GM21381 (cell line): ENCODE measurements around the gene APH1B.

Experiments used
- ATAC-seq: cut with Tn5 transposase; IDR thresholded peaks from one replicate; pipeline ENCODE4 v1.9.1; 2021; ENCODE audit warnings: mild to moderate bottlenecking, moderate library complexity; ENCODE audit not compliant: unreplicated experiment

The APH1B gene

DNA sequence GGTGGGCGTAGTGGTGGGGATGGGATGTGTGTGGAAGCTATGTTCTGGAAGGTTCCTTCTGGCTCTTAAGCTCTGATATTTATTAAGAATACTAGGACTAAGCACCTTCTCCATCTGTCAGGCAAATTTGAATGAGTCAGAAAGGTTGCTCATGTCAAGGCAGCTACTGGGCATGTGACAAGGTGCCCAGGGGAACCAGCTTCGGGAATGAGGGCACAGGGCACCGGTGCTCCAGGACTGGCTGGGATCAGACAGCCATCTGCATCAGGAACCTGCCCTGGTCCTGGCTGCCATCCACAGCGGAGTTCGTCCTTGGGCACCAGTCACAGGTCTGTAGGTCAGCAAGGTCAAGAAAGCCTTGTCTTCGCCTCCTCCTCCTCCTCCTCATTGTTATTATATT lies 71.8 kb downstream of the APH1B start:
- ATAC-seq = no peak

DNA sequence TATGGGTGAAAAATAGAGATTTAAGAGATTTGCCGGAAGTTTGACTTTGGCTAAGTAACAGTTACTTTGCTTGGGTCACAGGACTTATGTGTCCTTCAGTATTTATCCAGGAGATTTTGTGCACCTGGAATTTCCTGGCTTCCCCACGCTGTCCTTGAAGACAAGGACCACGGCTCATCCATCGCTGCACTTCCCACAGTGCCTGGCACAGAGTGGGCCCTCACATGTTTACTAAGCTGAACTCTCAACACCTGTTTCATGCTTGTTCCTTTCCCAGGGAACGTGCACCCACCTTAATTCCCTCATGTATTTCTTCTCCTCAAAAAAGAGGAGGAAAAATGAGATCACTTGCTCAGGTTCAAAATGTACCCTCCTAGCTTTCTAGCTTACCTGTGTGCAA lies 72.2 kb downstream of the APH1B start:
- ATAC-seq = no peak

GRCh38 chr15:63350178-63350621 lies 72.8 kb downstream of the APH1B start:
- ATAC-seq = no peak

DNA sequence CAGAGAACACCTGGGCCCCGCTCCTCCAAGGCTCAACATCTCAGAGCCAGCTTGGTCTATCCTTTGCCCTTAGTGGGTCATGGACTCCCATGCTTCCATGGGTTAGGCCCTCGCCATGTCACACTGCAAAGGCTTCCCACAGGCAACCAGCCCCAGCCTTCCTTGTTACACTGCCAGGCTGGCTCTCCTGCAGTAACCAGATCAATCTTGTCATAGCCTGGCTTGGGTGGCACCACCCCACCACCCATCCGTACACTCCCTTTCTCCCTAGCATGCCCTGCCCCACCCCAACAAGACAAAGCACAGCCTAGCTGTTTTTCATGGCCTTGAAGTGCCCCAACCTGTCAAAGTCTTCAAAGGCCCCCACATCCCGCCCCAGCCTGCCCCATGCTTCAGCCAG lies 73.8 kb downstream of the APH1B start:
- no peak for ATAC-seq

DNA sequence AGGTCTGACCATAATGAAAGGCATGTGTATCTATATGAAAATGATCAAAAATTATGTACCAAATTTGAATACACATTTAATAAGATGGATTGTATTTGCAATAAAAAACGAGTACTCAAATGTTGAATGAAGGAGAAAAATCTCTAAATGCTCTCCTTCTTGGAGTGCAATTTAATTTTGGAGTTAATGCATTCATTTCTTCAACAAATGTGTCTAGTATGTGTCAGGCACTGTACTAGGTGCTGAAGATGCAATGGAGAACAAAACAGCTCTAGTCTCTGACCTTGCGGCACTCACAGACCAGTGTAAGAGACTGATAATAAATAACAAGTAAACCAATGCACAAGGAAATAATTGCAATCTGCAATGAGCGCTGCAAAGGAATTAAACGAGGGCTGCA lies 75.4 kb downstream of the APH1B start:
- ATAC-seq = no peak

DNA sequence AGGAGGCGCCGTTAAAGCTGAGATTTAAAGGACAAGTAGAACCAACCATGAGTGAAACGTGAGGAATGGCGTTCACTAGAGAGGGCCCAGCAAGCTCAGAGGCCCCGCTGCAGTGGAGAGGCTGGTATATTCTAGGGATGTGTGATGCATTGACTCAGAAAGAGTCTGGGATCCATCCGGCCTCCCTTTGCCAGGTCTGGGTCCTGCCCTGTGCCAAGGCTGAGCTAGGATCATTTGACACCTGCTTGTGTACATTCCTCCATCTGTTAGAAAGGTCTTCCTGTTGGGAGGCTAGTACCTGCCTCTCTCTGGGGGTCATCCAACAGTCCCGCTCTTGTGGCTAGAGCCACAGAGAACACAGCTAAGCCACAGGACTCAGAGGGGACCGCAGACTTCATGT lies 75.9 kb downstream of the APH1B start:
- ATAC-seq = no peak

GRCh38 chr15:63353887-63354286 lies 76.5 kb downstream of the APH1B start:
- no peak for ATAC-seq

GRCh38 chr15:63354821-63355650 lies 77.6 kb downstream of the APH1B start:
- no peak for ATAC-seq

GRCh38 chr15:63357061-63357460 lies 79.7 kb downstream of the APH1B start:
- ATAC-seq = no peak

GRCh38 chr15:63357731-63358130 lies 80.3 kb downstream of the APH1B start:
- ATAC-seq = no peak

DNA sequence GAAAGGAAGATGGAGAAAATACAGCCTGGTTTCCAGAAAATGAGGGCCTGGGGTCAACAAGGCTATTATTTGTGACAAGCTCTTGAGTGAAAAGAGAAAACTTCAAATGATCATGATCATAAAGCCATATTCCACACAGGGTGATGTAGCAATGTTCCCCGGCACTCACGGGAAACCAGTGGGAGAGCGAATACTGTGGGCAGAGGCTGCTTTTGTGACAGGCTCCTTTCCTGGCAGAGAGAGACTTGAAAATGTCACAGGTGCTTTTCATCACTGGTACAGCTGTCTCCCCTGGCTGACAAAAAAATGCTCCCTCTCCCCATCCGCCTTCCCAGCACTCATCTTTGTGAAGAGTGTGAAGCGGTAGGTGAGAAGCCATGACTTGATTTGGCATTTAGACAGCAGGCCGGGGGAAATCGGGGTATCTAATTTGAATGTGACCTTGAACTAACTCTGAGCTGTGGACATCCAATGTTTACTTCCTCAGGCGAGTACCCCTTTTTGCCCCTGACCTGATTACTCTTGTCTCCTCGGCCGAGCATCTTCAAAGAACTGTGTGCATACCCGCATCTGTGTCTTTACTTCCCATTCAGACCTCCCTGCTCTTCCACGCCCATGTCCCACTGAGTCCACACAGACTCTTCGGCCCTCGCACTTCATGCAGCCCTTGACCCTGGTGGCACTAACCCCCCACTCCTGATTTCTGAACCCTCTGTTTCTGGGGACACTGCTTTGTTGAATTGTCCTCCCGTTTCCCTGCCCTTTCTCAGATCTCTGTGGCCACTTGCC lies 81.0 kb downstream of the APH1B start:
- no peak for ATAC-seq
